H1 (cell line): ENCODE results near the gene OLFM1. TPM values are rescaled to one million over a fixed set of nuclear protein-coding genes. Genes with fewer than 3 reads are reported as not detected.

Experiments
- CTCF ChIA-PET: fragments of 300-600 bp; sonication (Branson Sonifier 250); formaldehyde crosslinking; loops from one replicate; lab custom pipeline; 2021; ENCODE audit not compliant: partially characterized antibody; lab: Charles Lee
- POLR2A ChIA-PET: fragments of 300-600 bp; sonication (Branson Sonifier 250); formaldehyde crosslinking; loops from one replicate; lab custom pipeline; 2021; ENCODE audit warnings: inconsistent platforms; ENCODE audit not compliant: partially characterized antibody; lab: Charles Lee
- DNase-seq, 2 experiments: peaks; one replicate each; pipeline versions ENCODE4 v3.0.0 to v3.0.0-alpha.2; 2010 to 2022; ENCODE audit warnings: low spot score in 2 of 2, low read depth in 1 of 2, mixed read lengths in 1 of 2
- FAIRE-seq: peaks from 2 replicates; lab custom pipeline; 2011; peaks lifted over from hg19 to GRCh38; lab: Jason Lieb, UNC
- H2AFZ ChIP-seq: 2 replicates; pipeline ENCODE4 v1.8.1; 2012; ENCODE audit warnings: low read length, inconsistent platforms
- H2AK5ac ChIP-seq: 2 replicates; pipeline ENCODE4 v1.6.1; 2013; ENCODE audit warnings: low read depth, low read length
- H2BK120ac ChIP-seq: replicated peaks from 2 replicates; pipeline ENCODE3; 2013; ENCODE audit warnings: low read depth, low read length, inconsistent platforms
- H2BK12ac ChIP-seq: 2 replicates; pipeline ENCODE4 v1.6.1; 2013; ENCODE audit warnings: low read depth, low read length
- H2BK15ac ChIP-seq: 2 replicates; pipeline ENCODE4 v1.6.1; 2013; ENCODE audit warnings: low read length
- H2BK20ac ChIP-seq: 2 replicates; pipeline ENCODE4 v1.6.1; 2013; ENCODE audit warnings: low read length
- H2BK5ac ChIP-seq: 2 replicates; pipeline ENCODE4 v1.6.1; 2013; ENCODE audit warnings: low read depth, low read length
- H3K14ac ChIP-seq: 2 replicates; pipeline ENCODE4 v1.6.1; 2013; ENCODE audit warnings: inconsistent platforms; ENCODE audit not compliant: insufficient read length
- H3K18ac ChIP-seq: 2 replicates; pipeline ENCODE4 v1.6.1; 2013; ENCODE audit warnings: low read length; ENCODE audit errors: extremely low read depth
- H3K23ac ChIP-seq: 2 replicates; pipeline ENCODE4 v1.6.1; 2013; ENCODE audit warnings: inconsistent platforms; ENCODE audit not compliant: insufficient read length
- H3K23me2 ChIP-seq: 2 replicates; pipeline ENCODE4 v1.6.1; 2013; ENCODE audit warnings: low read depth, low read length
- H3K27ac ChIP-seq: 2 replicates; pipeline ENCODE4 v1.6.1; 2011; ENCODE audit warnings: low read depth, low read length, inconsistent platforms
- H3K27me3 ChIP-seq, 4 experiments: replicated peaks in 1 of 4; 1 replicate in 1 of 4; 2 replicates in 3 of 4; pipeline versions ENCODE4 v1.6.1 to v1.8.1; 2011 to 2013; ENCODE audit warnings: low read length in 3 of 4, mild to moderate bottlenecking in 3 of 4, inconsistent platforms in 2 of 4, mixed read lengths in 2 of 4, moderate library complexity in 1 of 4; ENCODE audit not compliant: control insufficient read depth in 3 of 4, insufficient read depth in 3 of 4; ENCODE audit errors: extremely low read depth in 1 of 4
- H3K36me3 ChIP-seq, 4 experiments: 2 replicates each; pipeline versions ENCODE4 v1.6.1 to v1.8.1; 2011 to 2013; ENCODE audit warnings: mild to moderate bottlenecking in 4 of 4, low read length in 3 of 4, moderate library complexity in 2 of 4, control low read depth in 1 of 4, inconsistent platforms in 1 of 4; ENCODE audit not compliant: insufficient read depth in 4 of 4, control insufficient read depth in 2 of 4
- H3K4ac ChIP-seq: replicated peaks from 2 replicates; pipeline ENCODE3; 2013; ENCODE audit warnings: low read length, low read depth, mixed read lengths, inconsistent platforms; ENCODE audit not compliant: insufficient read length
- H3K4me1 ChIP-seq, 4 experiments: replicated peaks in 1 of 4; 1 replicate in 1 of 4; 2 replicates in 3 of 4; pipeline versions ENCODE4 v1.6.1 to v1.8.1; 2011 to 2013; ENCODE audit warnings: low read length in 3 of 4, inconsistent platforms in 2 of 4, mixed read lengths in 1 of 4; ENCODE audit not compliant: insufficient read depth in 4 of 4, control insufficient read depth in 3 of 4
- H3K4me2 ChIP-seq, 2 experiments: 2 replicates each; pipeline versions ENCODE4 v1.6.1 to v1.8.1; 2011 to 2013; ENCODE audit warnings: low read depth in 2 of 2, low read length in 2 of 2, control low read depth in 1 of 2, inconsistent platforms in 1 of 2, mild to moderate bottlenecking in 1 of 2; ENCODE audit not compliant: insufficient read depth in 1 of 2
- H3K4me3 ChIP-seq, 4 experiments: fragments of 200-600, 300-600 bp in 1 of 4; sonication (generic), shearing (Covaris generic), sonication (Bioruptor Twin) in 1 of 4; 2 replicates each; pipeline versions ENCODE4 v1.5.1 to v1.8.1; 2011 to 2016; ENCODE audit warnings: low read length in 4 of 4, low read depth in 3 of 4, control low read depth in 2 of 4, inconsistent platforms in 2 of 4, mild to moderate bottlenecking in 2 of 4, mixed read lengths in 1 of 4, moderate library complexity in 1 of 4; ENCODE audit not compliant: insufficient read depth in 2 of 4; ENCODE audit errors: extremely low read depth in 1 of 4
- H3K56ac ChIP-seq: replicated peaks from 2 replicates; pipeline ENCODE3; 2013; ENCODE audit warnings: low read depth, mild to moderate bottlenecking, mixed read lengths, low read length, inconsistent platforms; ENCODE audit not compliant: insufficient read length
- H3K79me1 ChIP-seq: 2 replicates; pipeline ENCODE4 v1.6.1; 2013; ENCODE audit warnings: low read depth, low read length, control low read depth
- H3K79me2 ChIP-seq, 2 experiments: 2 replicates each; pipeline versions ENCODE4 v1.6.1 to v1.8.1; 2012 to 2013; ENCODE audit warnings: low read length in 2 of 2, mild to moderate bottlenecking in 2 of 2, inconsistent platforms in 1 of 2; ENCODE audit not compliant: insufficient read depth in 2 of 2, control insufficient read depth in 1 of 2
- H3K9ac ChIP-seq, 4 experiments: replicated peaks in 1 of 4; 1 replicate in 1 of 4; 2 replicates in 3 of 4; pipeline versions ENCODE4 v1.6.1 to v1.8.1; 2011 to 2013; ENCODE audit warnings: low read depth in 3 of 4, low read length in 3 of 4, control low read depth in 2 of 4, mild to moderate bottlenecking in 2 of 4, moderate library complexity in 2 of 4, inconsistent platforms in 1 of 4; ENCODE audit errors: extremely low read depth in 1 of 4
- H3K9me3 ChIP-seq, 2 experiments: 2 replicates each; pipeline versions ENCODE4 v1.6.1 to v1.8.1; 2012 to 2013; ENCODE audit warnings: mild to moderate bottlenecking in 2 of 2, moderate library complexity in 2 of 2, control low read depth in 1 of 2, inconsistent platforms in 1 of 2, low read depth in 1 of 2, low read length in 1 of 2, mixed read lengths in 1 of 2; ENCODE audit not compliant: insufficient read depth in 2 of 2
- H4K20me1 ChIP-seq, 2 experiments: replicated peaks in 1 of 2; 2 replicates each; pipeline versions ENCODE3 to v1.8.1; 2011 to 2013; ENCODE audit warnings: inconsistent platforms in 2 of 2, low read length in 2 of 2, mild to moderate bottlenecking in 1 of 2; ENCODE audit not compliant: insufficient read depth in 2 of 2, control insufficient read depth in 1 of 2
- H4K5ac ChIP-seq: 2 replicates; pipeline ENCODE4 v1.6.1; 2013; ENCODE audit warnings: low read length, low read depth, mixed read lengths, inconsistent platforms; ENCODE audit not compliant: insufficient read length
- H4K8ac ChIP-seq: 2 replicates; pipeline ENCODE4 v1.8.0; 2013; ENCODE audit warnings: mild to moderate bottlenecking, moderate library complexity, low read length, inconsistent platforms; ENCODE audit not compliant: insufficient read depth; ENCODE audit errors: extremely low read depth
- H4K91ac ChIP-seq: replicated peaks from 2 replicates; pipeline ENCODE3; 2013; ENCODE audit warnings: low read length, mixed read lengths, inconsistent platforms; ENCODE audit not compliant: insufficient read length
- POLR2AphosphoS5 ChIP-seq: IDR thresholded peaks from 2 replicates; pipeline ENCODE4 v1.6.1; 2011; ENCODE audit warnings: low read depth, low read length
- YY1 ChIP-seq: IDR thresholded peaks from 2 replicates; pipeline ENCODE4 v1.6.1; 2011; ENCODE audit warnings: low read depth, mild to moderate bottlenecking, low read length
- WGBS, 2 experiments: shearing (Covaris generic) in 1 of 2; methylation state at CpG; one replicate each; pipeline versions ENCODE4 v1.1.6 to v1.1.7; 2013 to 2015; ENCODE audit warnings: low lambda C conversion rate in 2 of 2, mixed read lengths in 2 of 2, inconsistent platforms in 1 of 2, low coverage in 1 of 2, missing lambda C conversion rate in 1 of 2; ENCODE audit not compliant: insufficient replicate concordance in 2 of 2, insufficient coverage in 1 of 2, insufficient read length in 1 of 2; ENCODE audit errors: extremely low coverage in 1 of 2, missing lambda C conversion rate in 1 of 2; 5-methylcytosine and 5-hydroxymethylcytosine counted together
- polyA plus RNA-seq, 7 experiments: library from polyadenylated mRNA; depleted of rRNA in 3 of 7; stranded (reverse) in 5 of 7; unstranded in 2 of 7; fragments of >200 nt in 5 of 7; fragments of 200-250 nt in 2 of 7; gene quantifications; 1 replicate in 5 of 7; 2 replicates in 1 of 7; 4 replicates in 1 of 7; pipeline versions ENCODE4 v1.2.1 to v1.2.3, GENCODE V29; 2011 to 2013; ENCODE audit warnings: missing spikeins in 2 of 7, mixed read lengths in 2 of 7
- total RNA-seq: library from RNA; stranded (reverse); fragmentation: NEBNext Ultra II Directional; extraction: Animal tissue kit (Norgen Biotek cat#: 25700); gene quantifications from 2 replicates; pipeline ENCODE4 v1.2.1, GENCODE V29; 2021

OLFM1 gene
- total and polyA plus RNA-seq, 2 of the 8 experiments (the other 6 are each of a cell fraction or from before 2014, with no cell fraction given) = 53.0 to 53.4 TPM

DNA sequence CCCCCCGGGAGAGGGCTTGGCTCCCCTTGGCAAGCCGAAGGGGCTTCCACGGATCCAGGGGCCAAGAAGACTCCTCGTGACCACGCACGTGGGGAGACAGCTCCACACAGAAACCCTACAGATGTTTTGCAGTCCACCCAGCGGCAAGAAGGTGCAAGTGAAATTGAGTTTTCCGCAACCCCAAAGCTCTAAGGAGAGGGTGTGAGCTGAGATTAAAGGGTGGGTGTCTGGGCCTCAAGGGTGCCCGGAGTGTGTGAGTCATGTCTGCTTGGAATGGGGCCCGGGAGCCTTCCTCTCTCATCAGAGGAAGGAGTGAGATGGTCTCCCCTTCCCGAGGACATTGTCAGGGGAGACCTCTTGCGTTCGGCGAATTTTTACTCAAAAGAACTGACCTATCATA is 79.1 kb downstream of the OLFM1 start:
- POLR2A ChIA-PET = no interaction called here
- DNase-seq (no peak), FAIRE-seq (no peak)
- H3K9me3 ChIP-seq = no peaks in the 10 kb centered on the region
- peaks cover 0 to 5% of the 10 kb centered on the region in 2 experiments for H4K20me1 ChIP-seq
- H2BK12ac ChIP-seq = no peak overlapping the region
- H3K4ac ChIP-seq = no peak overlapping the region
- H3K56ac ChIP-seq = no peak overlapping the region
- H4K8ac ChIP-seq = no peak overlapping the region
- TF ChIP-seq YY1 (no peak), POLR2AphosphoS5 (no peak)
- CTCF ChIA-PET = interaction anchor here (1.4 to 1.6 kb wide), 2 partner anchors 13 to 249 kb away, joined by 3 to 4 read pairs; no protein-coding TSS in a partner anchor
- H3K36me3 ChIP-seq = no peaks in the 10 kb centered on the region
- no peak overlapping the region for H3K27ac ChIP-seq
- no peaks in the 10 kb centered on the region for H3K23me2 ChIP-seq
- no peak overlapping the region for H2BK15ac ChIP-seq
- no peak overlapping the region for H3K4me3 ChIP-seq
- no peak overlapping the region for H3K18ac ChIP-seq
- no peak overlapping the region for H3K23ac ChIP-seq
- no peak overlapping the region for H3K4me2 ChIP-seq
- no peaks in the 10 kb centered on the region for H3K27me3 ChIP-seq
- H3K79me1 ChIP-seq = no peaks in the 10 kb centered on the region
- no peak overlapping the region for H3K14ac ChIP-seq
- no peaks in the 10 kb centered on the region for H3K79me2 ChIP-seq
- H2BK5ac ChIP-seq = no peak overlapping the region
- no peak overlapping the region for H2AFZ ChIP-seq
- H4K91ac ChIP-seq = no peak overlapping the region
- no peak overlapping the region for H3K9ac ChIP-seq
- no peak overlapping the region for H2AK5ac ChIP-seq
- no peak overlapping the region for H2BK20ac ChIP-seq
- no peak overlapping the region for H2BK120ac ChIP-seq
- no peak overlapping the region for H4K5ac ChIP-seq
- H3K4me1 ChIP-seq = peaks cover 0 to 10% (median 3%) of the 10 kb centered on the region in 4 experiments; a peak in 6 of 7 replicates
- WGBS, 2 experiments = 88% methylated on average over 14 of the region's 14 CpGs; no CpG with 5 or more reads in 1 of the 2 experiments
